ENCODE data around the gene GTPBP4. TPM values are rescaled to one million over a fixed set of nuclear protein-coding genes. Genes with fewer than 3 reads are reported as not detected.

The GTPBP4 gene
- total and polyA plus RNA-seq, 9 of the 15 experiments (the other 6 are each of a cell fraction or from before 2014, with no cell fraction given), result 79.0 to 155 (median 128) TPM

GRCh38 chr10:1049425-1049958, 61.3 kb downstream of the GTPBP4 start (continued):
- TF ChIP-seq ZNF384 (IDR thresholded peaks at IDR 0.05; ENCODE audit: low read depth, low read length) (no peak), ELF1 (tag; IDR thresholded peaks at IDR 0.05) (peak; percentile 49), MCM5 (IDR thresholded peaks at IDR 0.05; ENCODE audit: low read depth) (no peak), ATF1 (CRISPR knock-in tag; IDR thresholded peaks at IDR 0.05) (peak; percentile 56; the same call in 1 of the 2 replicates), ATF1 (tag; IDR thresholded peaks at IDR 0.05) (no peak), MCM2 (IDR thresholded peaks at IDR 0.05; ENCODE audit: low read depth) (no peak), PREB (CRISPR knock-in tag; IDR thresholded peaks at IDR 0.05) (0 out of 2 replicates have a peak, but pooled peaks have one; percentile 17), STAT5B (CRISPR knock-in tag; IDR thresholded peaks at IDR 0.05) (no peak), GABPB1 (CRISPR knock-in tag; IDR thresholded peaks at IDR 0.05) (peak; percentile 63; the same call in 1 of the 2 replicates), VEZF1 (CRISPR knock-in tag; IDR thresholded peaks at IDR 0.05) (peak; percentile 85), ZNF740 (CRISPR knock-in tag; IDR thresholded peaks at IDR 0.05) (no peak; the same call in 1 of the 2 replicates), ZNF740 (tag; IDR thresholded peaks at IDR 0.05) (peak in 1 of 2 experiments; percentile 79; a peak in 2 of 4 replicates), MYC (IDR thresholded peaks at IDR 0.05; ENCODE audit: low read depth, low read length) (no peak), MYC (CRISPR knock-in tag; IDR thresholded peaks at IDR 0.05; ENCODE audit: borderline replicate concordance, low read depth) (0 out of 2 replicates have a peak, but pooled peaks have one; percentile 8), MYNN (IDR thresholded peaks at IDR 0.05) (0 out of 2 replicates have a peak, but pooled peaks have one; percentile 15), MYNN (CRISPR knock-in tag; IDR thresholded peaks at IDR 0.05) (no peak), PCBP1 (IDR thresholded peaks at IDR 0.05; ENCODE audit: low read depth, low read length, poor library complexity, severe bottlenecking) (peak; percentile 5), CSDE1 (IDR thresholded peaks at IDR 0.05) (no peak), JUND (IDR thresholded peaks at IDR 0.05; ENCODE audit: borderline replicate concordance, low read depth, low read length) (peak; percentile 3; the same call in 1 of the 2 replicates), JUND (tag; IDR thresholded peaks at IDR 0.05; ENCODE audit: borderline replicate concordance, low read depth, low read length) (no peak)

Data from K562 (cell line).